Upper lobe of left lung (tissue), 4 donors: Measurements from ENCODE around the gene KNDC1.

Experiments
- POLR2A ChIP-seq, 4 donors: fragments of 450-650 bp; IDR thresholded peaks; one replicate each; pipeline ENCODE4 v1.5.1; 2016 to 2017; ENCODE audit warnings: antibody characterized with exemption in 4 of 4, mild to moderate bottlenecking in 2 of 4
- TF ChIP-seq, protein P1 (sequence below), 6 experiments: fragments of 450-650 bp in 4 of 6; fragments of 200-600 bp in 2 of 6; sonication (generic) in 2 of 6; IDR thresholded peaks; one replicate each; pipeline ENCODE4 v1.5.1; 2016 to 2019; ENCODE audit warnings: antibody characterized with exemption in 6 of 6

- TF ChIP-seq, protein P1, sequence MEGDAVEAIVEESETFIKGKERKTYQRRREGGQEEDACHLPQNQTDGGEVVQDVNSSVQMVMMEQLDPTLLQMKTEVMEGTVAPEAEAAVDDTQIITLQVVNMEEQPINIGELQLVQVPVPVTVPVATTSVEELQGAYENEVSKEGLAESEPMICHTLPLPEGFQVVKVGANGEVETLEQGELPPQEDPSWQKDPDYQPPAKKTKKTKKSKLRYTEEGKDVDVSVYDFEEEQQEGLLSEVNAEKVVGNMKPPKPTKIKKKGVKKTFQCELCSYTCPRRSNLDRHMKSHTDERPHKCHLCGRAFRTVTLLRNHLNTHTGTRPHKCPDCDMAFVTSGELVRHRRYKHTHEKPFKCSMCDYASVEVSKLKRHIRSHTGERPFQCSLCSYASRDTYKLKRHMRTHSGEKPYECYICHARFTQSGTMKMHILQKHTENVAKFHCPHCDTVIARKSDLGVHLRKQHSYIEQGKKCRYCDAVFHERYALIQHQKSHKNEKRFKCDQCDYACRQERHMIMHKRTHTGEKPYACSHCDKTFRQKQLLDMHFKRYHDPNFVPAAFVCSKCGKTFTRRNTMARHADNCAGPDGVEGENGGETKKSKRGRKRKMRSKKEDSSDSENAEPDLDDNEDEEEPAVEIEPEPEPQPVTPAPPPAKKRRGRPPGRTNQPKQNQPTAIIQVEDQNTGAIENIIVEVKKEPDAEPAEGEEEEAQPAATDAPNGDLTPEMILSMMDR (IDR thresholded peaks at IDR 0.05) = no peak
- no peak for TF ChIP-seq POLR2A (IDR thresholded peaks at IDR 0.05)
Observed at GRCh38 chr10:133114251-133114650, 45.8 kb upstream of the KNDC1 start.
